WI38 (cell line): ENCODE measurements around the gene RIOK1.

Experiments
- H3K4me3 ChIP-seq: 2 replicates; pipeline ENCODE4 v1.5.1; 2011; ENCODE audit warnings: low read depth, mild to moderate bottlenecking, control low read depth, low read length
- CTCF ChIP-seq: IDR thresholded peaks from 2 replicates; pipeline ENCODE4 v1.5.1; 2012; ENCODE audit warnings: low read depth, mild to moderate bottlenecking, control low read depth, low read length

Gene RIOK1

DNA sequence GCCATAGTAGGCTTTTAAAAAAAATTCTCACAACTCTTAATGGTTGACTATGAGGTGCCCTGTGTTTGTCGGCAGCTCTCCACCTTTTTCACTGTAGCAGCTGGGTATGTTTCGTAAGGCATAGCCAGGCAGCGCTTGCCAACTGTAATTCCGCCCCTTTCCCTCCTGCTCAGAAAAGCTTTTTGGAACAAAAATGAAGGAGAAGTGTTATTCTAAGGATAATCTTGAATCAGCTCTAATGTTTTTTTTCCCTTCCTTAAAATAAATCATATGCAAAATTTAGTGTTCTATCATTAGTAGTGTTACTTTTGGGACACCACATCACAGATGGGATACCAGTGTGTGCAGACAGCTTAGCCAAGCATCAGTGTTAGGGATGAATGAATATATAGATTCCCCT is 21.2 kb downstream of the RIOK1 start:
- TF ChIP-seq CTCF, result no peak
- no peak overlapping the region for H3K4me3 ChIP-seq

DNA sequence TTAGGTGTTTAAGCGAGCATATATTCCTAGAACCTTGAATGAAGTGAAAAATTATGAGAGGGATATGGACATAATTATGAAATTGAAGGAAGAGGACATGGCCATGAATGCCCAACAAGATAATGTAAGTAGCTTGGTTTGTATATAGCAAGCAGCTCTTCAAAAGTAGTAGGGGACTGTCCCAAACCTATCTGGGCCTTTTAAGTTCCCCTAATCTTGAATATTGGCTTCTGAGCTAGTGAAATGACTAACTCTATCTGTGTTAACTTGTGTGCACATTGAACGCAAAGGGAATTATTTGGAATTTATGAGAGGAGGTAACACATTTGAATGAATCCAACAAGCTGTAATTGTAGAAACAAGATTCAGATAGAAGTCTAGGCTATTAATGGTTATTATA is 21.7 kb downstream of the RIOK1 start:
- TF ChIP-seq CTCF, result no peak
- H3K4me3 ChIP-seq, result no peak overlapping the region

DNA sequence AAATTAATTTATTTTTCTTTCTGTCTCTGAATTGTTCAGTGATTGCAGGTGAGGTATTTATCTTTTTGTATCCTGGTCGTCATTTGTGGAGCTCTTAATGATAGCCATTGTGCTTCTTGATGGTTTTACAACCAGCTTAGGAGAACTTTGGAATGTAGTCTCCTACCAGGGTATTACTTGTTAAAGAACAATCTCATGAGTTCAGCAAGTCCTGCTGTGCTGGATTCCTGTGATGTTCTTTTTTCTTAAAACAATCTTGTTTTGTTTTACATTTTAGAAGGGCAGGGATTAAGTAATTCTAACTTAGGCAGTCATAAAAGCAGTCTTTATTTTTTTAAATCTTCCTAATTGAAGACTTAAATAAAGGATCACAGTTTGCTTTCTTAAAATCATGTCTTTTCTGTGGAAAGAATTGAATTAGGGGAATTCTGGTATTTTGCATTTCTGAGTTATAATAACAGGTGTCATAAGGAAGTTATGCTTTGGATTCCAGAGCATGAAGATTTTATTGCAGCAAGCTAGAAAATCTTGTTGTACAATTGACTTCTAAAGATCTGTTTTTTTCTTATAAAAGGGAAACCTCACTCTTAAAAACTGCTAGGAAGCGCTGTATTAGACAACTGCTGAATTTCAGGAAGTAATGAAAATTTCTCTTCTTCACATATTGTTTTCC is 23.7 kb downstream of the RIOK1 start:
- no peak overlapping the region for H3K4me3 ChIP-seq
- TF ChIP-seq CTCF, result no peak

DNA sequence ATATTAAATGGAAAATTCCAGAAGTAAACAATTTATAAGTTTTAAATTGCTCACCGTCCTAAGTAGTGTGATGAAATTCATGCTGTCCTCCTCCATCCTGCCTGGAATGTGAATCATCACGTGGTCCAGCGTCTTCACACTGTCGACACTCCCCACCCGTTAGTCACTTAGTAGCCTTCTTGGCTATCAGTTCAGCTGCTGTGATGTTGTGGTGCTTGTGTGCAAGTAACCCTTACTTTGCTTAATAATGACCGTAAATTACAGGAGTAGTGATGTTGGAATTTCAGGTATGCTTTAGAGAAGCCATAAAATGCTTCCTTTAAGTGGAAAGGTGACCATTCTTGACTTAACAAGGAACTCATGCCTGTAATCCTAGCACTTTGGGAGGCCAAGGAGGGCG is 25.2 kb downstream of the RIOK1 start:
- no peak overlapping the region for H3K4me3 ChIP-seq
- no peak for TF ChIP-seq CTCF

GRCh38 chr6:7417684-7418083 is 28.1 kb downstream of the RIOK1 start:
- TF ChIP-seq CTCF, result no peak
- no peak overlapping the region for H3K4me3 ChIP-seq

GRCh38 chr6:7418238-7418905 is 28.8 kb downstream of the RIOK1 start:
- H3K4me3 ChIP-seq, result no peak overlapping the region
- TF ChIP-seq CTCF, result no peak

- no peak overlapping the region for H3K4me3 ChIP-seq
- TF ChIP-seq CTCF, result no peak
Measured at GRCh38 chr6:7419065-7419464, 29.5 kb downstream of the RIOK1 start.
